Suprapubic skin (tissue), 4 donors: ENCODE results near the gene PHACTR1. TPM values are rescaled to one million over a fixed set of nuclear protein-coding genes. Genes with fewer than 3 reads are reported as not detected.

Experiments used
- DNase-seq, 2 donors: peaks; one replicate each; pipeline ENCODE4 v3.0.0-alpha.2; 2019; ENCODE audit warnings: low spot score in 2 of 2
- H3K27ac ChIP-seq: fragments of 200-600 bp; sonication (generic); one replicate; pipeline ENCODE4 v1.5.1; 2019
- H3K27me3 ChIP-seq: fragments of 200-600 bp; sonication (generic); one replicate; pipeline ENCODE4 v1.5.1; 2019
- H3K36me3 ChIP-seq: fragments of 200-600 bp; sonication (generic); one replicate; pipeline ENCODE4 v1.5.1; 2019
- H3K4me1 ChIP-seq: fragments of 200-600 bp; sonication (generic); one replicate; pipeline ENCODE4 v1.5.1; 2019
- H3K4me3 ChIP-seq: fragments of 200-600 bp; sonication (generic); one replicate; pipeline ENCODE4 v1.5.1; 2019; ENCODE audit warnings: mild to moderate bottlenecking
- H3K9me3 ChIP-seq: fragments of 200-600 bp; sonication (generic); one replicate; pipeline ENCODE4 v1.5.1; 2019
- CTCF ChIP-seq, 2 donors: fragments of 200-600 bp in 1 of 2; fragments of 450-650 bp in 1 of 2; sonication (generic) in 1 of 2; IDR thresholded peaks; one replicate each; pipeline ENCODE4 v1.5.1; 2016 to 2019; ENCODE audit warnings: antibody characterized with exemption in 2 of 2, mild to moderate bottlenecking in 1 of 2, moderate library complexity in 1 of 2
- EP300 ChIP-seq: sonication (generic); formaldehyde crosslinking; IDR thresholded peaks from one replicate; pipeline ENCODE4 v1.6.1; 2017; ENCODE audit warnings: antibody characterized with exemption
- POLR2A ChIP-seq, 2 donors: fragments of 450-650 bp; IDR thresholded peaks; one replicate each; pipeline ENCODE4 v1.6.1; 2017; ENCODE audit warnings: antibody characterized with exemption in 2 of 2, mild to moderate bottlenecking in 2 of 2, moderate library complexity in 2 of 2
- POLR2AphosphoS5 ChIP-seq, 3 donors: sonication (generic); formaldehyde crosslinking; IDR thresholded peaks; one replicate each; pipeline ENCODE4 v1.6.1; 2017; ENCODE audit warnings: antibody characterized with exemption in 3 of 3
- WGBS: methylation state at CpG from one replicate; pipeline ENCODE4 v1.1.5; 2018; 5-methylcytosine and 5-hydroxymethylcytosine counted together
- total RNA-seq, 4 donors: library from RNA; depleted of rRNA; stranded (reverse); fragments of >200 nt; gene quantifications; one replicate each; pipeline ENCODE4 v1.1.0, GENCODE V29; 2016

The PHACTR1 gene
- total RNA-seq, 4 donors from 2014 or later, result 4.0 to 8.2 (median 6.4) TPM

- no peak overlapping the region for H3K27ac ChIP-seq
- WGBS, result 92% methylated on average over 2 of the region's 2 CpGs
- no peak for TF ChIP-seq POLR2A (IDR thresholded peaks at IDR 0.05)
- no peak for TF ChIP-seq EP300
- no peak for TF ChIP-seq POLR2AphosphoS5 (IDR thresholded peaks at IDR 0.05)
- no peak for TF ChIP-seq CTCF (IDR thresholded peaks at IDR 0.05)
- H3K4me1 ChIP-seq, result no peaks in the 10 kb centered on the region
- no peaks in the 10 kb centered on the region for H3K36me3 ChIP-seq
- DNase-seq, result no peak
- no peaks in the 10 kb centered on the region for H3K9me3 ChIP-seq
- H3K4me3 ChIP-seq, result no peak overlapping the region
- no peaks in the 10 kb centered on the region for H3K27me3 ChIP-seq
These were observed 446.8 kb downstream of the PHACTR1 start for GRCh38 chr6:13163161-13163944.

- no peak overlapping the region for H3K4me3 ChIP-seq
- TF ChIP-seq EP300 (no peak), POLR2AphosphoS5 (IDR thresholded peaks at IDR 0.05) (no peak), CTCF (IDR thresholded peaks at IDR 0.05) (no peak), POLR2A (IDR thresholded peaks at IDR 0.05) (no peak)
- DNase-seq, result no peak
- no peak overlapping the region for H3K27ac ChIP-seq
- H3K4me1 ChIP-seq, result no peaks in the 10 kb centered on the region
- H3K9me3 ChIP-seq, result no peaks in the 10 kb centered on the region
- no peaks in the 10 kb centered on the region for H3K36me3 ChIP-seq
- H3K27me3 ChIP-seq, result no peaks in the 10 kb centered on the region
- 95% methylated on average over 8 of the region's 8 CpGs for WGBS
These were observed 447.7 kb downstream of the PHACTR1 start for GRCh38 chr6:13164291-13164690.

- DNase-seq, result no peak
- H3K4me1 ChIP-seq, result no peaks in the 10 kb centered on the region
- H3K27me3 ChIP-seq, result no peaks in the 10 kb centered on the region
- no peak overlapping the region for H3K4me3 ChIP-seq
- H3K36me3 ChIP-seq, result no peaks in the 10 kb centered on the region
- no peaks in the 10 kb centered on the region for H3K9me3 ChIP-seq
- TF ChIP-seq CTCF (IDR thresholded peaks at IDR 0.05) (no peak), POLR2AphosphoS5 (IDR thresholded peaks at IDR 0.05) (no peak), POLR2A (IDR thresholded peaks at IDR 0.05) (no peak), EP300 (no peak)
- no peak overlapping the region for H3K27ac ChIP-seq
- WGBS, result 71% methylated on average over 10 of the region's 10 CpGs
These were observed 449.1 kb downstream of the PHACTR1 start for GRCh38 chr6:13165502-13166172.

- no peaks in the 10 kb centered on the region for H3K9me3 ChIP-seq
- no peak overlapping the region for H3K27ac ChIP-seq
- no peaks in the 10 kb centered on the region for H3K27me3 ChIP-seq
- H3K4me3 ChIP-seq, result no peak overlapping the region
- TF ChIP-seq EP300 (no peak), POLR2A (IDR thresholded peaks at IDR 0.05) (no peak), CTCF (IDR thresholded peaks at IDR 0.05) (no peak), POLR2AphosphoS5 (IDR thresholded peaks at IDR 0.05) (no peak)
- H3K36me3 ChIP-seq, result no peaks in the 10 kb centered on the region
- H3K4me1 ChIP-seq, result no peaks in the 10 kb centered on the region
- DNase-seq, result no peak
- 88% methylated on average over 5 of the region's 5 CpGs for WGBS
These were observed 449.7 kb downstream of the PHACTR1 start for GRCh38 chr6:13166269-13166668.

GRCh38 chr6:13166916-13167315, 450.3 kb downstream of the PHACTR1 start:
- no peak for DNase-seq
- H3K9me3 ChIP-seq, result no peaks in the 10 kb centered on the region
- no peak for TF ChIP-seq CTCF (IDR thresholded peaks at IDR 0.05)
- TF ChIP-seq EP300, result no peak
- TF ChIP-seq POLR2AphosphoS5 (IDR thresholded peaks at IDR 0.05), result no peak
- no peak for TF ChIP-seq POLR2A (IDR thresholded peaks at IDR 0.05)
- no peaks in the 10 kb centered on the region for H3K4me1 ChIP-seq
- no peak overlapping the region for H3K4me3 ChIP-seq
- H3K36me3 ChIP-seq, result no peaks in the 10 kb centered on the region
- no peaks in the 10 kb centered on the region for H3K27me3 ChIP-seq
- no peak overlapping the region for H3K27ac ChIP-seq
- 68% methylated on average over 3 of the region's 3 CpGs for WGBS
